Activated CD4-positive, CD25-positive, alpha-beta regulatory T cell treated with anti-CD3 and anti-CD28 coated beads, Interleukin-2, amount 50 U/mL, for 16 hours (primary cell): ENCODE results near the gene AFF3.

Experiments used
- DNase-seq: peaks from one replicate; pipeline ENCODE4 v3.0.0-alpha.2; 2020; ENCODE audit warnings: low read depth, low spot score

The AFF3 gene

GRCh38 chr2:100042562-100042961, 99.8 kb downstream of the AFF3 start:
- no peak for DNase-seq

GRCh38 chr2:100041946-100042345, 100.4 kb downstream of the AFF3 start:
- no peak for DNase-seq

GRCh38 chr2:100041385-100041784, 101.0 kb downstream of the AFF3 start:
- DNase-seq = no peak

GRCh38 chr2:100040906-100041305, 101.5 kb downstream of the AFF3 start:
- no peak for DNase-seq

GRCh38 chr2:100039291-100039980, 103.0 kb downstream of the AFF3 start:
- DNase-seq = no peak

- no peak for DNase-seq
Observed at GRCh38 chr2:100038011-100038410, 104.4 kb downstream of the AFF3 start.

GRCh38 chr2:100036793-100037192, 105.6 kb downstream of the AFF3 start:
- DNase-seq = no peak

GRCh38 chr2:100036026-100036425, 106.4 kb downstream of the AFF3 start:
- no peak for DNase-seq

- DNase-seq = no peak
Observed at GRCh38 chr2:100034431-100034830, 108.0 kb downstream of the AFF3 start.

- DNase-seq = no peak
Observed at GRCh38 chr2:100033976-100034375, 108.4 kb downstream of the AFF3 start.

GRCh38 chr2:100031604-100032003, 110.8 kb downstream of the AFF3 start:
- no peak for DNase-seq

GRCh38 chr2:100029460-100029859, 112.9 kb downstream of the AFF3 start:
- no peak for DNase-seq

- DNase-seq = no peak
Observed at GRCh38 chr2:100021791-100022340, 120.5 kb downstream of the AFF3 start.

GRCh38 chr2:100019499-100019898, 122.9 kb downstream of the AFF3 start:
- DNase-seq = no peak

- DNase-seq = no peak
Observed at GRCh38 chr2:100018341-100019193, 123.8 kb downstream of the AFF3 start.

GRCh38 chr2:100017633-100018032, 124.8 kb downstream of the AFF3 start:
- DNase-seq = no peak

- DNase-seq = no peak
Observed at GRCh38 chr2:100016756-100017155, 125.6 kb downstream of the AFF3 start.

- no peak for DNase-seq
Observed at GRCh38 chr2:100015849-100016248, 126.5 kb downstream of the AFF3 start.

GRCh38 chr2:100013892-100014677, 128.3 kb downstream of the AFF3 start:
- no peak for DNase-seq

- DNase-seq = no peak
Observed at GRCh38 chr2:100012561-100012960, 129.8 kb downstream of the AFF3 start.

GRCh38 chr2:100011272-100011731, 131.1 kb downstream of the AFF3 start:
- DNase-seq = no peak

- no peak for DNase-seq
Observed at GRCh38 chr2:100010606-100011005, 131.8 kb downstream of the AFF3 start.
